A549 (cell line): ENCODE results near the gene CALCOCO1. TPM values are rescaled to one million over a fixed set of nuclear protein-coding genes. Genes with fewer than 3 reads are reported as not detected.

Experiments
- ATAC-seq, 2 experiments: fragments of 200-7000 bp in 1 of 2; fragments of >200 bp in 1 of 2; cut with Nextera tagmentation in 1 of 2; cut with Tn5 transposase in 1 of 2; 3 replicates each; pipeline versions ENCODE4 v1.8.0 to v1.9.1; 2018 to 2020; ENCODE audit warnings: mild to moderate bottlenecking in 1 of 2, moderate library complexity in 1 of 2
- CTCF ChIA-PET: fragments of 300-600 bp; sonication (Branson Sonifier 250); formaldehyde crosslinking; extraction: SDS; loops from one replicate; lab custom pipeline; 2021; ENCODE audit warnings: antibody characterized with exemption, inconsistent platforms; lab: Yijun Ruan, JAX
- POLR2A ChIA-PET: fragments of 350-600 bp; formaldehyde crosslinking; extraction: SDS; loops from one replicate; lab custom pipeline; 2021; ENCODE audit warnings: antibody characterized with exemption, inconsistent platforms; lab: Yijun Ruan, JAX
- DNase-seq, 2 experiments: peaks; one replicate each; pipeline versions ENCODE4 v3.0.0 to v3.0.0-alpha.2; 2011 to 2016; ENCODE audit warnings: low read depth in 1 of 2, low spot score in 1 of 2
- FAIRE-seq: peaks from 2 replicates; lab custom pipeline; 2011; peaks lifted over from hg19 to GRCh38; lab: Jason Lieb, UNC
- H3K27ac ChIP-seq, 2 experiments: fragments of >200 bp; sonication (Bioruptor Twin); formaldehyde crosslinking; 3 replicates each; pipeline ENCODE4 v1.5.1; 2016 to 2017
- H3K4me1 ChIP-seq: fragments of >200 bp; sonication (Bioruptor Twin); formaldehyde crosslinking; 3 replicates; pipeline ENCODE4 v1.6.1; 2016
- H3K4me2 ChIP-seq: fragments of >200 bp; sonication (Bioruptor Twin); formaldehyde crosslinking; 3 replicates; pipeline ENCODE4 v1.6.1; 2016
- H3K4me3 ChIP-seq: fragments of >200 bp; sonication (Bioruptor Twin); formaldehyde crosslinking; 3 replicates; pipeline ENCODE4 v1.5.1; 2016
- H3K9me3 ChIP-seq: fragments of >200 bp; sonication (Bioruptor Twin); formaldehyde crosslinking; 3 replicates; pipeline ENCODE4 v1.6.1; 2016
- BCL3 ChIP-seq: fragments of >200 bp; sonication (Bioruptor Twin); formaldehyde crosslinking; IDR thresholded peaks from 3 replicates; pipeline ENCODE4 v1.6.1; 2016
- BHLHE40 ChIP-seq: IDR thresholded peaks from 2 replicates; pipeline ENCODE4 v1.6.1; 2012; ENCODE audit warnings: low read depth, low read length, inconsistent platforms
- CBX8 ChIP-seq: fragments of 200-600 bp; sonication (generic); IDR thresholded peaks from 2 replicates; pipeline ENCODE4 v1.6.1; 2016
- CEBPB ChIP-seq, 2 experiments: fragments of >200 bp in 1 of 2; sonication (Bioruptor Twin) in 1 of 2; formaldehyde crosslinking in 1 of 2; IDR thresholded peaks; 2 replicates each; pipeline ENCODE4 v1.6.1; 2012 to 2016
- CHD4 ChIP-seq: fragments of 200-600 bp; sonication (generic); IDR thresholded peaks from 2 replicates; pipeline ENCODE4 v1.6.1; 2016; ENCODE audit warnings: antibody characterized with exemption, mild to moderate bottlenecking, borderline replicate concordance
- CTCF ChIP-seq: fragments of >200 bp; sonication (Bioruptor Twin); formaldehyde crosslinking; IDR thresholded peaks from 3 replicates; pipeline ENCODE4 v1.5.1; 2016
- E2F6 ChIP-seq: IDR thresholded peaks from 2 replicates; pipeline ENCODE4 v1.6.1; 2012; ENCODE audit warnings: low read depth, borderline replicate concordance
- ESRRA ChIP-seq: fragments of 150-350 bp; IDR thresholded peaks from 2 replicates; pipeline ENCODE4 v1.6.1; 2014; ENCODE audit warnings: mild to moderate bottlenecking, low read length, borderline replicate concordance
- FOSL2 ChIP-seq, 2 experiments: fragments of 450-650 bp in 1 of 2; fragments of >200 bp in 1 of 2; sonication (Bioruptor Twin) in 1 of 2; formaldehyde crosslinking; IDR thresholded peaks; 2 replicates each; pipeline versions ENCODE4 v1.5.0 to v1.6.1; 2016 to 2020; ENCODE audit warnings: mild to moderate bottlenecking in 1 of 2, moderate library complexity in 1 of 2
- FOXS1 ChIP-seq: fragments of 250-450 bp; sonication (Bioruptor Pico); IDR thresholded peaks from 2 replicates; pipeline ENCODE4 v1.5.0; 2020; ENCODE audit warnings: mild to moderate bottlenecking, moderate library complexity
- GATA3 ChIP-seq: IDR thresholded peaks from 2 replicates; pipeline ENCODE4 v1.6.1; 2012; ENCODE audit warnings: borderline replicate concordance
- HES2 ChIP-seq: fragments of >200 bp; sonication (Bioruptor Twin); formaldehyde crosslinking; IDR thresholded peaks from 2 replicates; pipeline ENCODE4 v1.6.1; 2016
- HEYL ChIP-seq: fragments of 250-450 bp; sonication (Bioruptor Pico); IDR thresholded peaks from 2 replicates; pipeline ENCODE4 v1.8.0; 2021; ENCODE audit warnings: mild to moderate bottlenecking, moderate library complexity
- HOXA7 ChIP-seq: fragments of 250-450 bp; sonication (Bioruptor Pico); IDR thresholded peaks from 2 replicates; pipeline ENCODE4 v1.5.0; 2020; ENCODE audit warnings: mild to moderate bottlenecking, moderate library complexity
- JUN ChIP-seq, 2 experiments: fragments of >200 bp; sonication (Bioruptor Twin); formaldehyde crosslinking; IDR thresholded peaks; 2 replicates in 1 of 2; 3 replicates in 1 of 2; pipeline ENCODE4 v1.6.1; 2016 to 2017
- KDM1A ChIP-seq: fragments of 200-600 bp; sonication (generic); IDR thresholded peaks from 2 replicates; pipeline ENCODE4 v1.6.1; 2016; ENCODE audit warnings: low read depth, mild to moderate bottlenecking
- MAFK ChIP-seq: fragments of 450-650 bp; IDR thresholded peaks from 2 replicates; pipeline ENCODE4 v1.6.1; 2014; ENCODE audit not compliant: partially characterized antibody
- MAZ ChIP-seq: fragments of 150-350 bp; IDR thresholded peaks from 2 replicates; pipeline ENCODE4 v1.6.1; 2014; ENCODE audit warnings: antibody characterized with exemption, low read depth, low read length, borderline replicate concordance
- MYC ChIP-seq: IDR thresholded peaks from 2 replicates; pipeline ENCODE4 v1.6.1; 2012; ENCODE audit warnings: mild to moderate bottlenecking, inconsistent platforms, low read length, improper control_type of control experiment, borderline replicate concordance
- NPAS2 ChIP-seq: fragments of 250-450 bp; sonication (Bioruptor Pico); IDR thresholded peaks from 2 replicates; pipeline ENCODE4 v1.8.0; 2022; ENCODE audit warnings: mild to moderate bottlenecking, moderate library complexity, borderline replicate concordance
- RAD21 ChIP-seq, 2 experiments: fragments of >200 bp in 1 of 2; sonication (Bioruptor Twin) in 1 of 2; formaldehyde crosslinking in 1 of 2; IDR thresholded peaks in 1 of 2; conservative IDR thresholded peaks in 1 of 2; 2 replicates in 1 of 2; 3 replicates in 1 of 2; pipeline ENCODE4 v1.6.1; 2012 to 2018; ENCODE audit warnings: inconsistent platforms in 1 of 2
- REST ChIP-seq: fragments of 200-600 bp; sonication (generic); IDR thresholded peaks from 2 replicates; pipeline ENCODE4 v1.6.1; 2016; ENCODE audit warnings: antibody characterized with exemption, mild to moderate bottlenecking, moderate library complexity
- RFX5 ChIP-seq: fragments of 450-650 bp; IDR thresholded peaks from 2 replicates; pipeline ENCODE4 v1.7.1; 2014; ENCODE audit warnings: antibody characterized with exemption, mild to moderate bottlenecking, moderate library complexity
- RNF2 ChIP-seq: fragments of 200-600 bp; sonication (generic); IDR thresholded peaks from 2 replicates; pipeline ENCODE4 v1.6.1; 2016; ENCODE audit warnings: low read depth, mild to moderate bottlenecking, antibody characterized with exemption, moderate library complexity, borderline replicate concordance
- USF2 ChIP-seq: fragments of 450-650 bp; IDR thresholded peaks from 2 replicates; pipeline ENCODE4 v1.6.1; 2014; ENCODE audit warnings: antibody characterized with exemption
- ZC3H11A ChIP-seq: fragments of 450-650 bp; IDR thresholded peaks from 2 replicates; pipeline ENCODE4 v1.6.1; 2014; ENCODE audit warnings: antibody characterized with exemption, mild to moderate bottlenecking
- ZFP36 ChIP-seq: fragments of 450-650 bp; IDR thresholded peaks from 2 replicates; pipeline ENCODE4 v1.6.1; 2014; ENCODE audit warnings: borderline replicate concordance; ENCODE audit not compliant: partially characterized antibody
- ZNF302 ChIP-seq: fragments of 250-450 bp; sonication (Bioruptor Pico); IDR thresholded peaks from 2 replicates; pipeline ENCODE4 v1.9.0; 2021; ENCODE audit warnings: inconsistent platforms, mild to moderate bottlenecking, moderate library complexity
- WGBS: methylation state at CpG from one replicate; pipeline ENCODE4 v1.1.6; 2017; ENCODE audit errors: missing lambda C conversion rate; 5-methylcytosine and 5-hydroxymethylcytosine counted together
- polyA plus RNA-seq, 4 experiments: library from polyadenylated mRNA; depleted of rRNA in 3 of 4; stranded (reverse); fragments of >200 nt; fragmentation: RNase III in 1 of 4; extraction: RNeasy Plus Mini Kit Qiagen cat#74134 plus additional on column Dnase treatment in 1 of 4; gene quantifications; 2 replicates in 3 of 4; 3 replicates in 1 of 4; pipeline ENCODE4 v1.2.3, GENCODE V29; 2011 to 2017
- TF ChIP-seq, protein P1 (sequence below): fragments of 150-350 bp; IDR thresholded peaks from 2 replicates; pipeline ENCODE4 v1.6.1; 2014; ENCODE audit warnings: low read depth, mild to moderate bottlenecking, low read length

The CALCOCO1 gene
- polyA plus RNA-seq, 2 of the 4 experiments (the other 2 are of a cell fraction): 28.8 to 41.5 TPM

DNA sequence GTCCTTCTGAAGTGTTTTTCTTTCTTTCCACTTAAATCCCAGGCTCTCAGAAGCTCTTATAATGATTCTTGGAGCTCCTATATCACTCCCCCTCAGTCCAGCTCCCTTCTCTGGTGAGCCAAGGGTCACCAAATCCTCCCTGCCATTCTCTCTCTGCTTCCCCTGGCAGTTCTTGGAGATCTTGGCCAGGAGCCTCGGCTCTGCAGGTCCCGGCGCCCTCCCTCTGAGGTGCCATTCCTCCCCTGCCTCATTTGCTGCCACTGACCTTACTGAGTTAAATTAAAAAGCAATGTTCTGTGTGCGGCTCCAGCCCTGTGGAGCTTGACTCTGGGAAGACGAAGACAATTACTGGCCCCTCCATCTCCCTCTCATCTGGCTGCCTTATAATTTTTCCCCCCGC is 17.5 kb upstream of the CALCOCO1 start:
- Histone ChIP-seq H3K9me3 (no peaks in the 10 kb centered on the region), H3K4me2 (no peak overlapping the region), H3K27ac (no peak overlapping the region), H3K4me3 (no peak overlapping the region), H3K4me1 (no peaks in the 10 kb centered on the region)
- TF ChIP-seq HES2: no peak
- TF ChIP-seq FOXS1: no peak
- no peak for TF ChIP-seq HOXA7
- TF ChIP-seq RNF2: no peak
- no peak for TF ChIP-seq ZFP36
- TF ChIP-seq CEBPB (IDR thresholded peaks at IDR 0.05): no peak
- TF ChIP-seq NPAS2 (CRISPR knock-in tag): no peak
- TF ChIP-seq BHLHE40: no peak
- TF ChIP-seq CHD4: no peak
- no peak for TF ChIP-seq JUN (IDR thresholded peaks at IDR 0.05)
- TF ChIP-seq MAFK: no peak
- no peak for TF ChIP-seq GATA3
- TF ChIP-seq FOSL2 (IDR thresholded peaks at IDR 0.05): no peak
- no peak for TF ChIP-seq FOSL2 (CRISPR knock-in tag; IDR thresholded peaks at IDR 0.05)
- TF ChIP-seq CBX8: no peak
- TF ChIP-seq RFX5: no peak
- no peak for TF ChIP-seq USF2
- TF ChIP-seq REST: no peak
- TF ChIP-seq ESRRA: no peak
- TF ChIP-seq CTCF: no peak
- TF ChIP-seq RAD21 (conservative IDR thresholded peaks at IDR 0.05 in 1 of 2, IDR thresholded peaks at IDR 0.05 in 1 of 2): no peak
- WGBS: 48% methylated on average over 6 of the region's 6 CpGs
- POLR2A ChIA-PET: no interaction called here
- CTCF ChIA-PET: interaction anchor here (0.8 to 24.8 kb wide), 19 partner anchors 11 to 448 kb away, joined by 3 to 833 read pairs (median 7); partner anchors contain the start of genes CALCOCO1, CISTR, HOXC10 and HOXC13
- DNase-seq (no peak), FAIRE-seq (no peak), ATAC-seq (no peak)

GRCh38 chr12:53744130-53744441 is 16.8 kb upstream of the CALCOCO1 start:
- no peak for ATAC-seq
- Histone ChIP-seq H3K27ac (no peak overlapping the region), H3K9me3 (no peaks in the 10 kb centered on the region), H3K4me3 (no peak overlapping the region), H3K4me2 (no peak overlapping the region), H3K4me1 (no peaks in the 10 kb centered on the region)
- no peak for FAIRE-seq
- WGBS: 94% methylated on average over 1 of the region's 1 CpG
- CTCF ChIA-PET: interaction anchor here (0.7 to 24.8 kb wide), 36 partner anchors 12 to 464 kb away, joined by 3 to 833 read pairs (median 4); partner anchors contain the start of genes ATP5MC2, CALCOCO1, CISTR and HOXC10
- no peak for DNase-seq
- POLR2A ChIA-PET: no interaction called here
- TF ChIP-seq BHLHE40 (no peak), ZC3H11A (no peak), RFX5 (no peak), KDM1A (no peak), BCL3 (no peak), MAZ (no peak), E2F6 (no peak), NPAS2 (CRISPR knock-in tag) (no peak), GATA3 (no peak), CHD4 (no peak), HEYL (CRISPR knock-in tag) (no peak), ZNF302 (CRISPR knock-in tag) (no peak), MYC (no peak)
- TF ChIP-seq, protein P1, sequence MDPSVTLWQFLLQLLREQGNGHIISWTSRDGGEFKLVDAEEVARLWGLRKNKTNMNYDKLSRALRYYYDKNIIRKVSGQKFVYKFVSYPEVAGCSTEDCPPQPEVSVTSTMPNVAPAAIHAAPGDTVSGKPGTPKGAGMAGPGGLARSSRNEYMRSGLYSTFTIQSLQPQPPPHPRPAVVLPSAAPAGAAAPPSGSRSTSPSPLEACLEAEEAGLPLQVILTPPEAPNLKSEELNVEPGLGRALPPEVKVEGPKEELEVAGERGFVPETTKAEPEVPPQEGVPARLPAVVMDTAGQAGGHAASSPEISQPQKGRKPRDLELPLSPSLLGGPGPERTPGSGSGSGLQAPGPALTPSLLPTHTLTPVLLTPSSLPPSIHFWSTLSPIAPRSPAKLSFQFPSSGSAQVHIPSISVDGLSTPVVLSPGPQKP: no peak
